Measurements from ENCODE around the gene MCC. TPM values are rescaled to one million over a fixed set of nuclear protein-coding genes. Genes with fewer than 3 reads are reported as not detected.
"Not testable (repeated sequence)": the region's sequence is repeated elsewhere in the genome, so short reads cannot be mapped to it uniquely, and the experiment has no call there.

MCC gene
- total RNA-seq, 1 experiment from 2014 or later: not detected

GRCh38 chr5:113490317-113490716 is 2.1 kb upstream of the MCC start:
- no peak for DNase-seq (ENCODE audit: low spot score)

GRCh38 chr5:113489299-113489698 is 1.0 kb upstream of the MCC start:
- peak; percentile 48 for DNase-seq (ENCODE audit: low spot score)

GRCh38 chr5:113488645-113489184 is 462 bp upstream of the MCC start:
- DNase-seq (ENCODE audit: low spot score): no peak

- no peak for DNase-seq (ENCODE audit: low spot score)
Observed at GRCh38 chr5:113487416-113487780, 855 bp downstream of the MCC start.

GRCh38 chr5:113480243-113480642 is 8.0 kb downstream of the MCC start:
- no peak for DNase-seq (ENCODE audit: low spot score)

- no peak for DNase-seq (ENCODE audit: low spot score)
Observed at GRCh38 chr5:113478691-113479090, 9.6 kb downstream of the MCC start.

- DNase-seq (ENCODE audit: low spot score): no peak
Observed at GRCh38 chr5:113474100-113474728, 14.0 kb downstream of the MCC start.

GRCh38 chr5:113463032-113463431 is 25.2 kb downstream of the MCC start:
- no peak for DNase-seq (ENCODE audit: low spot score)

- not testable (repeated sequence) for DNase-seq (ENCODE audit: low spot score)
Observed at GRCh38 chr5:113457106-113457505, 31.1 kb downstream of the MCC start.

GRCh38 chr5:113452941-113453340 is 35.3 kb downstream of the MCC start:
- no peak for DNase-seq (ENCODE audit: low spot score)

- no peak for DNase-seq (ENCODE audit: low spot score)
Observed at GRCh38 chr5:113451797-113452196, 36.5 kb downstream of the MCC start.

GRCh38 chr5:113450929-113451328 is 37.3 kb downstream of the MCC start:
- peak; percentile 6 for DNase-seq (ENCODE audit: low spot score)

- DNase-seq (ENCODE audit: low spot score): no peak
Observed at GRCh38 chr5:113450462-113450861, 37.8 kb downstream of the MCC start.

- no peak for DNase-seq (ENCODE audit: low spot score)
Observed at GRCh38 chr5:113448252-113448651, 40.0 kb downstream of the MCC start.

- peak; percentile 25 for DNase-seq (ENCODE audit: low spot score)
Observed at GRCh38 chr5:113447498-113448050, 40.7 kb downstream of the MCC start.

- DNase-seq (ENCODE audit: low spot score): no peak
Observed at GRCh38 chr5:113446358-113446927, 41.8 kb downstream of the MCC start.

- no peak for DNase-seq (ENCODE audit: low spot score)
Observed at GRCh38 chr5:113437111-113437510, 51.1 kb downstream of the MCC start.

GRCh38 chr5:113435575-113435974 is 52.7 kb downstream of the MCC start:
- no peak for DNase-seq (ENCODE audit: low spot score)

- DNase-seq (ENCODE audit: low spot score): no peak
Observed at GRCh38 chr5:113434889-113435288, 53.4 kb downstream of the MCC start, which contains the start of gene TSSK1B. TSSK1B (minus strand) TSS chr5:113434989; CDS start chr5:113434839, 150 bp downstream.

- DNase-seq (ENCODE audit: low spot score): no peak
Observed at GRCh38 chr5:113433862-113434612, 54.2 kb downstream of the MCC start.

GRCh38 chr5:113433071-113433470 is 55.2 kb downstream of the MCC start:
- no peak for DNase-seq (ENCODE audit: low spot score)

- DNase-seq (ENCODE audit: low spot score): no peak
Observed at GRCh38 chr5:113427871-113428574, 60.2 kb downstream of the MCC start.
